ENCODE data around the gene WASF3. TPM values are rescaled to one million over a fixed set of nuclear protein-coding genes. Genes with fewer than 3 reads are reported as not detected.

Gene WASF3
- total and polyA plus RNA-seq, 2 experiments from 2014 or later = 17.3 to 34.5 TPM

DNA sequence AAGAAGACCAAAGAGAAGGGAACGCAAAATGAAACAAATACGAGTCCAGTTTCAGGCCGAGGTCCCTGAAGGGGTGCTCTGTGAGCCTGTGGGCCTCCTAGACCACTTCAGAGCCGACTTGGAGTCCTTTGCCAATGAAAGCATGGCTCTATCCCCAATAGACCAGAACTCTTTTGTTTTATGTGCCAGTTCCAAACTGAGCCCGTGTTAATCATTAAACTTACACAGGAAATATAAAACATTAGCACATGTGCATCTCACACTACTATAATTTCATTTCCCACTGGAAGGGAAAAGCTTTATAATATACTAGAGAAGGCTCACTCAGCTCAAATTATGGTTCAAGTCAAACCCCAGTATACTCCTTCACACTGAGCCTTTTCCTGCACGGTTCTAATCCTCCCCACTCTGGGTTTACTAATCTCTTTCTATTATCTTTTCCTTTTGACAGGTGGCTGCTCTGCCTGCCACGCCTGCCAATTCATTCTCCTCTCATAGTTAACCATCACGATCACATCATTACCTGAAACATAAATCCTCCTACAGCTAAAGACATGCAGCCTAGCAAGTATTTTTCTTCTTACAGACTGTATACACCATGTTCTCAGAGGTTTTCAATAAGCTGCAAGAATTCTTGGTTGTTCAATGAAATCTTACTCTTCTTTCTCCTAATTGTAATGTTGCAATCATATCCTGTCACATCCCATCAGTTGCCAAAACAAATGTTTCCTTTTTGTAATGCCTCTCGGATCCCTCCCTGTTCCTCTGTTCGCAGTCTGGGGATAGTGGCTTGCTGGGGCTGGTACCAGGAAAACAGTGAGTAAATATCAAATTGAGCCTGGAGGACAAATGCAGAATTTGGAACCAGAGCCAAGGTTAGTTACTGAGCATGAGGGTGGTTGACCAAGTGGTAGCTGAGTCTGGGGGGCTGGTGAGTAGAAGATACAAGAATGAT is 18.8 kb upstream of the WASF3 start:
- H3K27me3 ChIP-seq = peaks cover 8% of the 10 kb centered on the region

DNA sequence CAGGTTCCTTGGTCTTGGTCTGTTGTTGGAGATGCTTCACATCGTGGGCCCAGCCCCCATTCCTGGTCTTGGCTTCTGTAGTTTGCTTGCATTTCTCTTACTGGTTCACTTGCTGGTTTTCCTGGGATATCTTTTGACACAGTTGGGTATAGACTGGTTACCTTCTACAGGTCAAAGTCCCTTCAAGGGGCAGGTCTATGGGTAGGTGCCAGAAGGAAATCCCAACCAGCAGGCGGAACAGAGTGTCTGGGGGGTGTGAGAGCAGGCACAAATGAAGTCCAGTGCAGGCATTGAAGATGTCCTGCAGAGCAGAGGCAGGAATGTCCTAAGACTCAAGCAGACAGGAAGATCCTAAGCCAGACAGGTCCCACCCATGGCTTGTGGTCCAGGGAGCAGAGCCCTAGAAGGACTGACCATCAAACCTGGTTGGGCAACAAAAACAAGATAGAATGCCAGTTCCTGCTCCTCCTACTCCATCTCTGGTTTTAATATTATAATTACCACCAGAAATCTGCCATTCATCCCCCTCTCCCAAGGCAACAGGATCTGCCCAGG is 17.7 kb upstream of the WASF3 start:
- no peak for DNase-seq (ENCODE audit: low read depth in 1 of 2, low spot score in 1 of 2)
- Histone ChIP-seq H3K4me3 (no peak overlapping the region), H3K36me3 (no peaks in the 10 kb centered on the region), H3K27me3 (peaks cover 9% of the 10 kb centered on the region), H3K4me1 (ENCODE audit: low read depth) (no peaks in the 10 kb centered on the region), H3K27ac (no peak overlapping the region), H3K9me3 (ENCODE audit: low read depth) (no peaks in the 10 kb centered on the region)
- TF ChIP-seq, protein P1, sequence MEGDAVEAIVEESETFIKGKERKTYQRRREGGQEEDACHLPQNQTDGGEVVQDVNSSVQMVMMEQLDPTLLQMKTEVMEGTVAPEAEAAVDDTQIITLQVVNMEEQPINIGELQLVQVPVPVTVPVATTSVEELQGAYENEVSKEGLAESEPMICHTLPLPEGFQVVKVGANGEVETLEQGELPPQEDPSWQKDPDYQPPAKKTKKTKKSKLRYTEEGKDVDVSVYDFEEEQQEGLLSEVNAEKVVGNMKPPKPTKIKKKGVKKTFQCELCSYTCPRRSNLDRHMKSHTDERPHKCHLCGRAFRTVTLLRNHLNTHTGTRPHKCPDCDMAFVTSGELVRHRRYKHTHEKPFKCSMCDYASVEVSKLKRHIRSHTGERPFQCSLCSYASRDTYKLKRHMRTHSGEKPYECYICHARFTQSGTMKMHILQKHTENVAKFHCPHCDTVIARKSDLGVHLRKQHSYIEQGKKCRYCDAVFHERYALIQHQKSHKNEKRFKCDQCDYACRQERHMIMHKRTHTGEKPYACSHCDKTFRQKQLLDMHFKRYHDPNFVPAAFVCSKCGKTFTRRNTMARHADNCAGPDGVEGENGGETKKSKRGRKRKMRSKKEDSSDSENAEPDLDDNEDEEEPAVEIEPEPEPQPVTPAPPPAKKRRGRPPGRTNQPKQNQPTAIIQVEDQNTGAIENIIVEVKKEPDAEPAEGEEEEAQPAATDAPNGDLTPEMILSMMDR (IDR thresholded peaks at IDR 0.05; ENCODE audit: low read depth, low read length) = no peak

More for the DNA sequence above, 18.8 kb upstream of the WASF3 start:
- Histone ChIP-seq H3K9me3 (ENCODE audit: low read depth) (no peaks in the 10 kb centered on the region), H3K27ac (no peak overlapping the region), H3K4me1 (ENCODE audit: low read depth) (no peaks in the 10 kb centered on the region), H3K4me3 (no peak overlapping the region), H3K36me3 (no peaks in the 10 kb centered on the region)
- peak in 1 of 2 donors; percentile 27 for DNase-seq (ENCODE audit: low read depth in 1 of 2, low spot score in 1 of 2)
- TF ChIP-seq, protein P1 (IDR thresholded peaks at IDR 0.05; ENCODE audit: low read depth, low read length) = no peak

DNA sequence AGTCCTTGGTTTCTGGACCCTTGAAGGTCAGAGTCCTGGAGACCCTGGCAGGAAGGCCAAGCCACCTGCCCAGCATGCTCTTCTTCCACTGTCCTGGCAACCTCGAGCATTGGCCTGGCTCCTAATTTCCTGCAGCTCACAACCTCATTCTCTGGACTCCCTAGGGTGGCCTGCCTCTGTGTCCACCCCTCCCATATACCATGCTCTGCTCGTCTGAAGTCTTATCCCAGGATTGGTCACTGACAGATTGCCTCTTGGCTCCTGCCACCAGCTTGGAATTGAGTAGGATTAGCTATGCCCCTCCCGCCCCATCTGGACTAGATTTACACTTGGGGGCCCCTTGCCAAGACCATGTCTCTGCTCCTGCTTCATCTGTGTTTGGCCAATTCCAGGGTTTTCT is 17.1 kb upstream of the WASF3 start:
- Histone ChIP-seq H3K4me3 (no peak overlapping the region), H3K9me3 (ENCODE audit: low read depth) (no peaks in the 10 kb centered on the region), H3K27me3 (peaks cover 9% of the 10 kb centered on the region), H3K36me3 (no peaks in the 10 kb centered on the region), H3K27ac (no peak overlapping the region), H3K4me1 (ENCODE audit: low read depth) (no peaks in the 10 kb centered on the region)
- DNase-seq (ENCODE audit: low read depth in 1 of 2, low spot score in 1 of 2) = no peak
- TF ChIP-seq, protein P1 (IDR thresholded peaks at IDR 0.05; ENCODE audit: low read depth, low read length) = no peak

DNA sequence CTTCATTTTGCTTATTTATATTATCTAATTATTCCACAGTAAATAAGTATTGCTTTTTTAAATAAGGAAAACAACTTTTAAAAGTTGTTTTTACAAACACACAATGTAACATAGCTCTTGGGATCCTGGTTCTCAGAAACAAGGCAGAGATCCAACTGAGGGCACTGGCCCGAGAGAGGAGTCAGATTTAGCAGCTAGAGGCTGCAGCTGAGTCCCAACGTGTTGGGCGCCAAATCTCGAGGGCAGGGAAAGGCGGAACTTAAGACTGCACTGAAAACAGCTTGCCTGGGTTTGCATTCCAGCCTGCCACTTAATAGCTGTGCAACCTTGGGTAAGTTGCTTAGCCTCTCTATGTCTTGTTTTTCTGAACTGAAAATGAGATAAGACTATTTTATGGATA is 16.4 kb upstream of the WASF3 start:
- Histone ChIP-seq H3K4me1 (ENCODE audit: low read depth) (no peaks in the 10 kb centered on the region), H3K4me3 (no peak overlapping the region), H3K27me3 (peaks cover 9% of the 10 kb centered on the region), H3K36me3 (no peaks in the 10 kb centered on the region), H3K27ac (no peak overlapping the region), H3K9me3 (ENCODE audit: low read depth) (no peaks in the 10 kb centered on the region)
- no peak for DNase-seq (ENCODE audit: low read depth in 1 of 2, low spot score in 1 of 2)
- TF ChIP-seq, protein P1 (IDR thresholded peaks at IDR 0.05; ENCODE audit: low read depth, low read length) = no peak

DNA sequence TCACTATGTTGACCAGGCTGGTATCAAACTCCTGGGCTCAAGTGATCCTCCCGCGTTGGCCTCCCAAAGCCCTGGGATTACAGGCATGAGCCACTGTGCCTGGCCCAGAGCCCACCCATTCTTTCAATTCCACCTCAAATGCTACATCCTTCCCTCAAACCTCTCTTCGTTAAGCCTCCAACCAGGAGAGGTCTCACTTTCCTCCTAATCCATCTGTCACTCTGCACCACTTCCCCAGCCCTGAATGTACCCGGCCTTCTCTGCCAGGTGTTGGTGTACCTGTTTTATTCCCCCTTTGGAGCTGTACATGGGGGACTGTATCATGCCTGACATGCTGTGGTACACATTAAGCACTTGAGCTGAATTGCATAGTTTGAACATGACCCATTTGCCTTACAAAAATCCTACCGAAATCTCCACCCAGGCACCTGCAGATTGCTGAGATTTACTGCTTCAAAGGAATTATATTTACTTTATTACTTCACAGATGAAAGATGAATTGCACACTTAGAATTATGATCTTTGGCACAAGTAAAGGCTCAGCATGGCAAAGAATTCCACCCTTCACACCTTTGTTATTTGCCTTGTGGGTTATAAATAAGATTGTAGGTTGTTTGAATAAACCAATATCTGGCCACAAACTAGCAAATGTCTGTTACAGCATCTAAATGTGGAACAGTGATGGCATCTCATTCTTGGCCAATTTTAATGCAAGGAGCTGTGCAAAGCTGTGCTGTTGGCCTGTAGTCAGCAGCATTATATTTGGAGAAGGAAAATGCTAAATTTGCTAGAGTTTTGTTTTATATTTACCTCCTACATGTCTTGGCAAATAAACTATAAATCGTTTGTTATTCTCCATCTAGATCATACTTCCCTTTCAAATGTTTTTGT is 15.6 kb upstream of the WASF3 start:
- Histone ChIP-seq H3K27me3 (peaks cover 9% of the 10 kb centered on the region), H3K9me3 (ENCODE audit: low read depth) (no peaks in the 10 kb centered on the region), H3K36me3 (no peaks in the 10 kb centered on the region), H3K4me1 (ENCODE audit: low read depth) (no peaks in the 10 kb centered on the region), H3K27ac (no peak overlapping the region), H3K4me3 (no peak overlapping the region)
- no peak for DNase-seq (ENCODE audit: low read depth in 1 of 2, low spot score in 1 of 2)
- TF ChIP-seq, protein P1 (IDR thresholded peaks at IDR 0.05; ENCODE audit: low read depth, low read length) = no peak
